HEK293 (cell line): ENCODE results near the gene NFIC.

ENCODE experiments used
- GLI4 ChIP-seq: fragments of 450-650 bp; formaldehyde crosslinking; IDR thresholded peaks from 2 replicates; pipeline ENCODE4 v1.5.1; 2016; ENCODE audit warnings: missing biosample characterization, missing genetic modification characterization
- MZF1 ChIP-seq: fragments of 450-650 bp; formaldehyde crosslinking; IDR thresholded peaks from 2 replicates; pipeline ENCODE4 v1.5.1; 2017; ENCODE audit warnings: missing biosample characterization, missing genetic modification characterization, borderline replicate concordance
- RBAK ChIP-seq: fragments of 450-650 bp; formaldehyde crosslinking; IDR thresholded peaks from 2 replicates; pipeline ENCODE4 v1.5.1; 2016; ENCODE audit warnings: missing biosample characterization, missing genetic modification characterization
- SP7 ChIP-seq: fragments of 450-650 bp; formaldehyde crosslinking; IDR thresholded peaks from 2 replicates; pipeline ENCODE4 v1.5.1; 2016; ENCODE audit warnings: missing biosample characterization, missing genetic modification characterization
- YY1 ChIP-seq: fragments of 450-650 bp; formaldehyde crosslinking; IDR thresholded peaks from 2 replicates; pipeline ENCODE4 v1.5.1; 2018; ENCODE audit warnings: missing biosample characterization, missing genetic modification characterization
- ZBTB20 ChIP-seq: fragments of 450-650 bp; formaldehyde crosslinking; IDR thresholded peaks from 2 replicates; pipeline ENCODE4 v1.5.1; 2016; ENCODE audit warnings: missing biosample characterization, missing genetic modification characterization
- ZFHX2 ChIP-seq: fragments of 450-650 bp; formaldehyde crosslinking; conservative IDR thresholded peaks from 2 replicates; pipeline ENCODE4 v1.5.1; 2016; ENCODE audit warnings: missing biosample characterization, missing genetic modification characterization
- ZNF175 ChIP-seq: fragments of 450-650 bp; formaldehyde crosslinking; IDR thresholded peaks from 2 replicates; pipeline ENCODE4 v1.5.1; 2016; ENCODE audit warnings: missing biosample characterization, missing genetic modification characterization
- ZNF18 ChIP-seq: fragments of 450-650 bp; formaldehyde crosslinking; IDR thresholded peaks from 2 replicates; pipeline ENCODE4 v1.5.1; 2016; ENCODE audit warnings: missing biosample characterization, missing genetic modification characterization
- ZNF19 ChIP-seq: fragments of 450-650 bp; formaldehyde crosslinking; IDR thresholded peaks from 2 replicates; pipeline ENCODE4; 2016; ENCODE audit warnings: missing biosample characterization, missing genetic modification characterization, low read depth
- ZNF2 ChIP-seq: fragments of 450-650 bp; formaldehyde crosslinking; IDR thresholded peaks from 2 replicates; pipeline ENCODE4 v1.5.1; 2016; ENCODE audit warnings: missing biosample characterization, missing genetic modification characterization
- ZNF202 ChIP-seq: fragments of 450-650 bp; formaldehyde crosslinking; IDR thresholded peaks from 2 replicates; pipeline ENCODE4 v1.5.1; 2016; ENCODE audit warnings: missing biosample characterization, missing genetic modification characterization, borderline replicate concordance
- ZNF211 ChIP-seq: fragments of 450-650 bp; formaldehyde crosslinking; IDR thresholded peaks from 2 replicates; pipeline ENCODE4 v1.5.1; 2016; ENCODE audit warnings: low read depth, missing biosample characterization, missing genetic modification characterization
- ZNF223 ChIP-seq: fragments of 450-650 bp; formaldehyde crosslinking; IDR thresholded peaks from 2 replicates; pipeline ENCODE4 v1.5.1; 2016; ENCODE audit warnings: missing biosample characterization, missing genetic modification characterization
- ZNF292 ChIP-seq: fragments of 450-650 bp; formaldehyde crosslinking; IDR thresholded peaks from 2 replicates; pipeline ENCODE4 v1.5.1; 2016; ENCODE audit warnings: low read depth, missing biosample characterization, missing genetic modification characterization, borderline replicate concordance
- ZNF501 ChIP-seq: fragments of 450-650 bp; formaldehyde crosslinking; IDR thresholded peaks from 2 replicates; pipeline ENCODE4 v1.5.1; 2016; ENCODE audit warnings: missing biosample characterization, missing genetic modification characterization
- ZNF514 ChIP-seq: fragments of 450-650 bp; formaldehyde crosslinking; IDR thresholded peaks from 2 replicates; pipeline ENCODE4 v1.5.1; 2016; ENCODE audit warnings: missing biosample characterization, missing genetic modification characterization
- ZNF549 ChIP-seq: fragments of 450-650 bp; IDR thresholded peaks from 2 replicates; pipeline ENCODE4 v1.5.1; 2018; ENCODE audit warnings: missing biosample characterization, missing genetic modification characterization, mild to moderate bottlenecking, inconsistent platforms, moderate library complexity
- ZNF677 ChIP-seq: fragments of 450-650 bp; IDR thresholded peaks from 2 replicates; pipeline ENCODE4 v1.5.0; 2018; ENCODE audit warnings: missing biosample characterization, mild to moderate bottlenecking, missing genetic modification characterization, moderate library complexity
- ZNF701 ChIP-seq: fragments of 450-650 bp; formaldehyde crosslinking; IDR thresholded peaks from 2 replicates; pipeline ENCODE4 v1.5.1; 2016; ENCODE audit warnings: missing biosample characterization, missing genetic modification characterization
- ZNF785 ChIP-seq: fragments of 450-650 bp; formaldehyde crosslinking; IDR thresholded peaks from 2 replicates; pipeline ENCODE4 v1.5.1; 2016; ENCODE audit warnings: missing biosample characterization, missing genetic modification characterization
- ZNF837 ChIP-seq: fragments of 450-650 bp; formaldehyde crosslinking; IDR thresholded peaks from 2 replicates; pipeline ENCODE4 v1.5.1; 2016; ENCODE audit warnings: missing biosample characterization, missing genetic modification characterization
- TF ChIP-seq, protein P1 (sequence below): fragments of 450-650 bp; formaldehyde crosslinking; IDR thresholded peaks from 2 replicates; pipeline ENCODE4 v1.5.1; 2016; ENCODE audit warnings: missing biosample characterization, missing genetic modification characterization
- TF ChIP-seq, protein P2 (sequence below): fragments of 450-650 bp; formaldehyde crosslinking; optimal IDR thresholded peaks from 2 replicates; pipeline ENCODE3; 2016; ENCODE audit warnings: missing biosample characterization, mild to moderate bottlenecking, missing genetic modification characterization
- TF ChIP-seq, protein P3 (sequence below): fragments of 450-650 bp; formaldehyde crosslinking; IDR thresholded peaks from 2 replicates; pipeline ENCODE4 v1.5.1; 2017; ENCODE audit warnings: missing biosample characterization, missing genetic modification characterization
- TF ChIP-seq, protein P4 (sequence below): fragments of 450-650 bp; IDR thresholded peaks from 2 replicates; pipeline ENCODE4 v1.5.1; 2018; ENCODE audit warnings: missing biosample characterization, mild to moderate bottlenecking, missing genetic modification characterization
- TF ChIP-seq, protein P5 (sequence below): IDR thresholded peaks from 2 replicates; pipeline ENCODE4 v1.6.1; 2011; ENCODE audit warnings: mild to moderate bottlenecking, low read depth, low read length, borderline replicate concordance

NFIC gene

GRCh38 chr19:3434630-3435553, 68.5 kb downstream of the NFIC start (continued):
- TF ChIP-seq, protein P1, sequence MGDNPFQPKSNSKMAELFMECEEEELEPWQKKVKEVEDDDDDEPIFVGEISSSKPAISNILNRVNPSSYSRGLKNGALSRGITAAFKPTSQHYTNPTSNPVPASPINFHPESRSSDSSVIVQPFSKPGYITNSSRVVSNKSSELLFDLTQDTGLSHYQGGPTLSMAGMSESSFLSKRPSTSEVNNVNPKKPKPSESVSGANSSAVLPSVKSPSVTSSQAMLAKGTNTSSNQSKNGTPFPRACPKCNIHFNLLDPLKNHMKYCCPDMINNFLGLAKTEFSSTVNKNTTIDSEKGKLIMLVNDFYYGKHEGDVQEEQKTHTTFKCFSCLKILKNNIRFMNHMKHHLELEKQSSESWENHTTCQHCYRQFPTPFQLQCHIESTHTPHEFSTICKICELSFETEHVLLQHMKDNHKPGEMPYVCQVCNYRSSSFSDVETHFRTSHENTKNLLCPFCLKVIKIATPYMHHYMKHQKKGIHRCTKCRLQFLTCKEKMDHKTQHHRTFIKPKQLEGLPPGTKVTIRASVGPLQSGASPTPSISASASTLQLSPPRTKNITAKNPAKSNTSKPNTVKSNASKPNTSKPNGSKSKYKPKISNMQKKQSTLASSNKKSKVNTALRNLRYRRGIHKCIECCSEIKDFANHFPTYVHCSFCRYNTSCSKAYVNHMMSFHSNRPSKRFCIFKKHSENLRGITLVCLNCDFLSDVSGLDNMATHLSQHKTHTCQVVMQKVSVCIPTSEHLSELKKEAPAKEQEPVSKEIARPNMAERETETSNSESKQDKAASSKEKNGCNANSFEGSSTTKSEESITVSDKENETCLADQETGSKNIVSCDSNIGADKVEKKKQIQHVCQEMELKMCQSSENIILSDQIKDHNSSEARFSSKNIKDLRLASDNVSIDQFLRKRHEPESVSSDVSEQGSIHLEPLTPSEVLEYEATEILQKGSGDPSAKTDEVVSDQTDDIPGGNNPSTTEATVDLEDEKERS (tag by site-specific recombination): peak; percentile 83; the same call in 1 of the 2 replicates
- TF ChIP-seq ZNF223 (tag by site-specific recombination) (no peak), ZNF549 (tag by site-specific recombination) (no peak), ZNF19 (tag by site-specific recombination) (no peak), MZF1 (tag by site-specific recombination) (no peak), SP7 (peak; percentile 90), ZNF701 (tag by site-specific recombination) (no peak), ZNF211 (no peak), ZNF837 (tag by site-specific recombination) (no peak), ZNF785 (tag by site-specific recombination) (0 out of 2 replicates have a peak, but pooled peaks have one; percentile 37), ZNF677 (tag by site-specific recombination) (no peak), ZNF292 (tag by site-specific recombination) (no peak), ZNF514 (tag by site-specific recombination) (no peak), GLI4 (tag by site-specific recombination) (no peak), ZNF501 (tag by site-specific recombination) (peak; percentile 63), RBAK (no peak), ZFHX2 (peak; percentile 99), ZNF175 (no peak), ZNF18 (peak; percentile 63; the same call in 1 of the 2 replicates), ZBTB20 (tag by site-specific recombination) (peak; percentile 42; the same call in 1 of the 2 replicates), ZNF2 (tag by site-specific recombination) (peak; percentile 90; the same call in 1 of the 2 replicates), ZNF202 (no peak), YY1 (tag by site-specific recombination) (peak; percentile 59; the same call in 1 of the 2 replicates)
- TF ChIP-seq, protein P2, sequence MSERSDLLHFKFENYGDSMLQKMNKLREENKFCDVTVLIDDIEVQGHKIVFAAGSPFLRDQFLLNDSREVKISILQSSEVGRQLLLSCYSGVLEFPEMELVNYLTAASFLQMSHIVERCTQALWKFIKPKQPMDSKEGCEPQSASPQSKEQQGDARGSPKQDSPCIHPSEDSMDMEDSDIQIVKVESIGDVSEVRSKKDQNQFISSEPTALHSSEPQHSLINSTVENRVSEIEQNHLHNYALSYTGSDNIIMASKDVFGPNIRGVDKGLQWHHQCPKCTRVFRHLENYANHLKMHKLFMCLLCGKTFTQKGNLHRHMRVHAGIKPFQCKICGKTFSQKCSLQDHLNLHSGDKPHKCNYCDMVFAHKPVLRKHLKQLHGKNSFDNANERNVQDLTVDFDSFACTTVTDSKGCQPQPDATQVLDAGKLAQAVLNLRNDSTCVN (tag by site-specific recombination): peak; percentile 81
- TF ChIP-seq, protein P3, sequence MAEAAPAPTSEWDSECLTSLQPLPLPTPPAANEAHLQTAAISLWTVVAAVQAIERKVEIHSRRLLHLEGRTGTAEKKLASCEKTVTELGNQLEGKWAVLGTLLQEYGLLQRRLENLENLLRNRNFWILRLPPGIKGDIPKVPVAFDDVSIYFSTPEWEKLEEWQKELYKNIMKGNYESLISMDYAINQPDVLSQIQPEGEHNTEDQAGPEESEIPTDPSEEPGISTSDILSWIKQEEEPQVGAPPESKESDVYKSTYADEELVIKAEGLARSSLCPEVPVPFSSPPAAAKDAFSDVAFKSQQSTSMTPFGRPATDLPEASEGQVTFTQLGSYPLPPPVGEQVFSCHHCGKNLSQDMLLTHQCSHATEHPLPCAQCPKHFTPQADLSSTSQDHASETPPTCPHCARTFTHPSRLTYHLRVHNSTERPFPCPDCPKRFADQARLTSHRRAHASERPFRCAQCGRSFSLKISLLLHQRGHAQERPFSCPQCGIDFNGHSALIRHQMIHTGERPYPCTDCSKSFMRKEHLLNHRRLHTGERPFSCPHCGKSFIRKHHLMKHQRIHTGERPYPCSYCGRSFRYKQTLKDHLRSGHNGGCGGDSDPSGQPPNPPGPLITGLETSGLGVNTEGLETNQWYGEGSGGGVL (tag by site-specific recombination): peak; percentile 98
- TF ChIP-seq, protein P4, sequence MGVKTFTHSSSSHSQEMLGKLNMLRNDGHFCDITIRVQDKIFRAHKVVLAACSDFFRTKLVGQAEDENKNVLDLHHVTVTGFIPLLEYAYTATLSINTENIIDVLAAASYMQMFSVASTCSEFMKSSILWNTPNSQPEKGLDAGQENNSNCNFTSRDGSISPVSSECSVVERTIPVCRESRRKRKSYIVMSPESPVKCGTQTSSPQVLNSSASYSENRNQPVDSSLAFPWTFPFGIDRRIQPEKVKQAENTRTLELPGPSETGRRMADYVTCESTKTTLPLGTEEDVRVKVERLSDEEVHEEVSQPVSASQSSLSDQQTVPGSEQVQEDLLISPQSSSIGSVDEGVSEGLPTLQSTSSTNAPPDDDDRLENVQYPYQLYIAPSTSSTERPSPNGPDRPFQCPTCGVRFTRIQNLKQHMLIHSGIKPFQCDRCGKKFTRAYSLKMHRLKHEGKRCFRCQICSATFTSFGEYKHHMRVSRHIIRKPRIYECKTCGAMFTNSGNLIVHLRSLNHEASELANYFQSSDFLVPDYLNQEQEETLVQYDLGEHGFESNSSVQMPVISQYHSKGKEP: no peak
- TF ChIP-seq, protein P5, sequence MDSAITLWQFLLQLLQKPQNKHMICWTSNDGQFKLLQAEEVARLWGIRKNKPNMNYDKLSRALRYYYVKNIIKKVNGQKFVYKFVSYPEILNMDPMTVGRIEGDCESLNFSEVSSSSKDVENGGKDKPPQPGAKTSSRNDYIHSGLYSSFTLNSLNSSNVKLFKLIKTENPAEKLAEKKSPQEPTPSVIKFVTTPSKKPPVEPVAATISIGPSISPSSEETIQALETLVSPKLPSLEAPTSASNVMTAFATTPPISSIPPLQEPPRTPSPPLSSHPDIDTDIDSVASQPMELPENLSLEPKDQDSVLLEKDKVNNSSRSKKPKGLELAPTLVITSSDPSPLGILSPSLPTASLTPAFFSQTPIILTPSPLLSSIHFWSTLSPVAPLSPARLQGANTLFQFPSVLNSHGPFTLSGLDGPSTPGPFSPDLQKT: peak; percentile 89
